ENCODE measurements around the gene LPP.
A peak's percentile ranks its signal among the peaks of the same experiment; 100 is the strongest.

- TF ChIP-seq CTCF (optimal IDR thresholded peaks at IDR 0.05 in 1 of 3, IDR thresholded peaks at IDR 0.05 in 1 of 3, conservative IDR thresholded peaks at IDR 0.05 in 1 of 3; ENCODE audit: extremely low read depth in 1 of 3, insufficient read depth in 2 of 3, low read length in 3 of 3) = peak; percentile 11 to 20 (median 20)
- TF ChIP-seq EZH2 (IDR thresholded peaks at IDR 0.05; ENCODE audit: low read length) = no peak
Measured at GRCh38 chr3:188687389-188687788, 533.4 kb downstream of the LPP start.

Measured in keratinocyte (primary cell).